SH-SY5Y (cell line): ENCODE results near the gene FRG2.
"Not testable (repeated sequence)": the region's sequence is repeated elsewhere in the genome, so short reads cannot be mapped to it uniquely, and the experiment has no call there.

ENCODE experiments used
- GATA2 ChIP-seq: IDR thresholded peaks from 2 replicates; pipeline ENCODE4 v1.6.1; 2011; ENCODE audit warnings: mild to moderate bottlenecking, low read depth, low read length
- GATA3 ChIP-seq: IDR thresholded peaks from 2 replicates; pipeline ENCODE4 v1.6.1; 2011; ENCODE audit warnings: low read depth, mild to moderate bottlenecking, low read length, moderate library complexity

The FRG2 gene

DNA sequence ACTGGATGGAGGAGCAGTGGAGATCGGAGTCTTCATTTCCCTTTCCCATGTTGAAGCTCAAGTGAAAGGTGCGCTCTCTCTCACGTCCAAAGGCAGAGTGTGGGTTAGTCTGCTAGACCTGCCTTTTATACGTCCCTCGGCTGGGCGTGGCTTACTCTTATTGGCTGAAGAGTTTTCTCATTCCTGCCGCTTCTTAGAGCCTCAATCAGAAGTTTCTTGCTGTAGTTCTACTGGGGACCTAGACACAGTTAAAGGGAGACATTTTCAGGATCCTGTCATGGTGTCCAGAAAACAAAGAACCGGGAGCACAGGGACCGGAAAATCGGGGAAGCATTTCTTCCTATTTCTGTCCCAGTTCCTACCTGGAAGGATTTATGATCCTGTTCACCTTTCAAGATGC lies at the start of gene FRG2:
TSS of gene FRG2 (minus strand) at position 101 of the 400 bp plus-strand sequence. CDS start at position 49, 52 bp downstream.
- not testable (repeated sequence) for TF ChIP-seq GATA3, GATA2

DNA sequence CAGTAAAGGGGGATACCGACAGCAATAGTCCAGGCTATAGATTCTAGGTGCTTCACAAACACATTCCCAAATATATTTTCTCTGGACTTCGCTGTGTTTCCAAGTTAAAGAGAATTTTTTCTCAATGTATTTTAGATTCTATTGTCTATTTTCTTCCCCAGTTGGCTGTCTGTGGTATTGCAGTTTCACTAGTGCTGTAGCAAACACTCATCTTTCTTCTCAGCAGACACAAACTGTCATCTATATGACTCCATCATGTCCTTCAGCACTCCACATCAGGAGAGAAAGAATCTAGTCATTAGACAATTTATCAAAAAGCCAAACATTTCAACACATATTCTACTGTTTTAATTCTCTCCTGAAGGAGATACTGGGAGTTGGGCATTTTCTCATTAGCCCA lies 37.3 kb upstream of the FRG2 start, which contains the start of gene DBET:
TSS of gene DBET (plus strand) at position 161 of the 400 bp plus-strand sequence.
- TF ChIP-seq GATA3, GATA2: not testable (repeated sequence)

DNA sequence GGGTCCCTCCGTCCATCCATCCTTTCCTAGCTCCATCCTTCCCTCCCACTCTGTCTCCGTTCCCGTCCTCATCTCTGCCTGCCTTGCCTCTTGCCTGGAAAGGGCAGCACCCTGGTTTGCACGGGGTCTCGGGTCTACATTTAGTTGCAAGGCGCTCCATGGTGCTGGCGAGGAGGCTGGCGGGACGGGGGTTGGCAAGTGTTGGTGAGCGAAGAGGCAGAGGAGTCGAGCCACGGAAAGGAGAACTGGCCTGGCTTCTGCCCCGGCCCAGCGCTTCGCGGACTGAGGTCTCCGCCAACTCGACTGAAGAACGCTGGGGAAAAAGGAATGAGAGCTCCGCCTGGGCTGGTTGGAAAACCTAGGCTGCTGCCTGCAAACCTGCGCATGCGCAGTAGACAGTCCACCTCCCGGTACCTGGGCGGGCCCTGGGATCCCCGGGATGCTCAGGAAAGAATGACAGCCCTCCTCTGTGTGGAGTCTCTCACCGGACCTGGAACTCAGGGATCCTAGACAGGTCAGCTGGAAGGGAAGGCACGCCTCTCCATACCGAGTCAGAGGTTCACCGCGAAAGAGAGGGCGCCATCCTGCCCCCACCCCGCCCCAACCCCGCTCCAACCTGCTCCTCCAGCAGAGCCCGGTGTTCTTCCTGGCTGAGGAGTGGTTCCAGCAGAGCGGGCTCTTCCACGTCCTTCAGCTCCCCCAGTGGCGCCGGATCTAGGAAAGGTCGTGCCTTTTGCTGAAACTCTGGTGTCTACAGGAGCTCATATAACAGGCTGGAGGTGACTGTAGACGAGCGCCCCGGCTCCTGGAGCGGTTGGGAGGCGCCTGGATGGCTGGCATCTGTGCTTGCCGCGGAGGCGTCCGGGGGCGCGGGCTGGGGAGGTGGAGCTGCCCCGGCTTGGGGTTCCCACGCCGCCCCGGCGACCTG lies 6.0 kb downstream of the FRG2 start:
- TF ChIP-seq GATA2: no peak
- no peak for TF ChIP-seq GATA3

DNA sequence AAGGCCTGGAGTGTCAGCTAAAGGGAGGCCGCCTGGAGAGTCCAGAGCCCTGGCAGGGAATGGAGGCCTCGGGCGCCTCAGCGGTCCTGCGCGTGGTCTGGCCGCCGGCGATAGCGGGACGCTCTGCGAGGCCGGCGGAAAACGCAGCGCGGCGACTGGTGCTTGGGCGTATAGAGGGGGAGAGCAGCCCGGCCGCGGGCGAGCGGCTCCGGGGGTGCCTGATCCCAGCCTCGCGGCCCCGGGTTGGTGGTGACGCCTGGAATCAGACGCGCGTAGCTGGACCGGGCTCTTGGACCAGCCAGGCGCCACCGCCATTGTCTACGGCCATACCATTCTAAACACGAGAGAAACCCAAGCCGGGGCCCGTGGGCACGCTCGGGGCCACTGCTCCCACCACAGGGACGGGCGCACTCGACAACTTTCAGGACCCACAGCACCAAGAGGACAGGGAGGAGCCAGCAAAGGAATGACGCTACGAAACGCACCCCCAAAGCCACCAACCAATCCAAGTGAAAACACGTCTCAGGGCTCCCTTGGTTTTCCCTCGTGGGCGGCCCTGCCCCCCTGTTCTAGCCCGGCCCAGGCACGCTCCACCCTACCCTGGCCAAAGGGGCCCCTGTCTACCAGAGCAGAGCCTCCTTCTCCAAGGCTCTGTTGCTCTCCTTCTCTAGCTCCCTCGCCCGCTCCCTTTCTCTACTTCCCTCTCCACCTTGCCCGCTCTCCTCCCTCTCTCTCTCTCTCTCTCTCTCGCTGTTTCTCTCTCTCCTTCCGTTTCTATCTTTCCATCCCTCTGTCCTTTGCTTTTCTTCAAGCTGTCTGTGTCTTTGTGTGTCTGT lies 7.8 kb downstream of the FRG2 start:
- no peak for TF ChIP-seq GATA3
- TF ChIP-seq GATA2: no peak

DNA sequence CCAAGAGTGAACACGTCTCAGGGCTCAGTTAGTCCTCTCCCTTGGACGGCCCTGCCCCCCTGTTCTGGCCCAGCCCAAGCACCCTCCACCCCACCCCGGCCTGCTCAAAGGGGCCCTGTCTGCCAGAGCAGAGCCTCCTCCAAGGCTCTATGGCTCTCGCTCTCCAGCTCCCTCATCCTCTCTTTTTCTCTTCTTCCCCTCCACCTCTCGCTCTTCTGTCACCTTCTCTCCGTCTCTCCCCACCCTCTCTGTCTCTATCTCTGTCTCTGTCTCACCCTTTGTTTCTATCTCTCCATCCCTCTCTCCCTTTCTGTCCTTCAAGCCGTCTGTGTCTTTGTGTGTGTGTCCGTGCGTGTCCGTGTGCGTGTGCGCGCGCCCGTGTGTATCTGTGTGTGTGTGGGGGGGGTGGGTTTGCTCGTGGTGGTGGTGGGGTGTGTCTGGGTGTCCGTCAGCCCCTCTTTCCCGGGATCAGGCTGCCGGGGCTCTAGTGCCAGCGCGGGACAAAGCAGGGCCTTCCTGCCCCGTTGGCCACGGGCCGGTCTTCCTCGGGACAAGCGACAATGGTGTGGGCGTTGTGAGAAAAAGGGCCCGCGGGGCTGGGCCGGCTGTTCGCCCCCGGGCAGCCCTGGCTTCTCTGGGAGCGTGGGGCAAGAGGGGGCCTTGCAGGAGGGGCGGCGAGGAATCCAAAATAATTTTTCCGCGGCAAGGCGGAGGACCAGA lies 8.7 kb downstream of the FRG2 start:
- TF ChIP-seq GATA2 (no peak), GATA3 (no peak)

DNA sequence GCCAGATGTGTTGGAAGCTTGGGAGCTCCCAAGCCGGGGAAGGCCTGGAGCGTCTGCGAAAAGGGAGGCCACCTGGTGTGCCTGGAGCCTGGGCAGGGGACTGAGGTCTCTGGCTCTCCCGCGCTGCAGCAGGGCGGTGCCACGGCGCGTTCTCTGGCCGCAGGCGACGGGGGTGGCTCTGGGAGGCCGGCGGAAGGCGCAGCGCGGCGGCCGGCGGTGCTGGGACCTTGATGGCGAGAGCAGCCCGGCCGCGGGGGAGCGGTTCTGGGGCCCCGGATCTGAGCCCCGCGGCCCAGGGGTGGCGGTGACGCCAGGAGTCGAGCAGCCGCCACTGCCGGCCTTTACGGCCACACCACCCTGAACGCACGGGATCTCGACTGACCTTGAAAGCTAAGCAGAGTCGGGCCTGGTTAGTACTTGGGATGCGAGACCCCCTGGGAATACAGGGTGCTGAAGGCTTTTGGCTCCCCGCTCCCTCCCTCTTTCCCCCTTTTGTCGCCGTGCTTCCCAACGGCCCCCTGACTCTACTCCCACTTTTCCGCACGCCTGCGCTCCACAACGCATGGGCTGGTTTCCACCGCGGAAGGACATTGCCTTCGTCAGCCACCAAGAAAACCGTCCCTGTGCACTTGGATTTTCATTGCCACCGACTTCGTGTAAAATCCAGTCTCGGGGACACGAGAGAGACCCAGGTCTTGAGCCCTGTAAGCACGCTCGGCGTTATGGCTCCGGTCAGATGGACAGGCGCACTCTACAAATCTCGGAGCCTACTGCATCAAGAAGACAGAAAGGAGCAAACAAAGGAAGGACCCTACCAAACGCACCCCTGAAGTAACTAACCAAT lies 9.5 kb downstream of the FRG2 start:
- no peak for TF ChIP-seq GATA3
- no peak for TF ChIP-seq GATA2

DNA sequence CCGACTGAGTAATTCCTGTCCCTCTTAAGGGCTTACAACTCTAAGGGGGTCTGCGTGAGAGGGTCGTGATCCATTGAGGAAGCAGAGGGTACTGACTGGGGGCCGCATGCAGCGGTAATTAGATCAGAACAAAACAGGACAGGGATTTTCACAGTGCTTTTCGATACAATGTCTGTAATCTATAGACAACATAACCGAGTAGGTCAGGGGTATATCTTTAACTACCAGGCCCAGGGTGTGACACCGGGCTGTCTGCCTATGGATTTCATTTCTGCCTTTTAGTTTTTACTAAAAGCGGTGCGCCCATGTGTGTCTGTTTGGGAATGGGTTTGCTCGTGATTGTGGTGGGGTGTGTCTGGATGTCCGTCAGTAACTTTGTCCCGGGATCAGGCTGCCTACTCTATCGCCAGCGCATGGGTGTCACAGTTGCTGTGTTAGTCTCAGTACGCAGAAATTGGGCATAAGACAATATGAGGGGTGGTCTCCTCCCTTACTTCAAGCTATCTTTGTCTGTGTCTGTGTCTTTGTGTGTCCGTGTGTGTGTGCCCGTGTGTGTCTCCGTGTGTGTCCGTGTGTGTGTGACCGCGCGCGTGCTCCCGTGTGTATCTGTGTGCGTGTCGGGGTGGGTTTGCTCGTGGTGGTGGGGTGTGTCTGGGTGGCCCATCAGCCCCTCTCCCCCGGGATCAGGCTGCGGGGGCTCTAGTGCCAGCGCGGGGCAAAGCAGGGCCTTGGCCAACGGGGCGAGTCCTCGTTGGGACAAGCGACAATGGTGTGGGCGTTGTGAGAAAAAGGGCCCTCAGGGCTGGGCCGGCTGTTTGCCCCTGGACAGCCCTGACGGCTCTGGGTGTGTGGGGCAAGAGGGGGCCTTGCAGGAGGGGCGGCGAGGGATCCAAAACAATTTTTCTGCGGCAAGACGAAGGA lies 10.4 kb downstream of the FRG2 start:
- no peak for TF ChIP-seq GATA2
- no peak for TF ChIP-seq GATA3

DNA sequence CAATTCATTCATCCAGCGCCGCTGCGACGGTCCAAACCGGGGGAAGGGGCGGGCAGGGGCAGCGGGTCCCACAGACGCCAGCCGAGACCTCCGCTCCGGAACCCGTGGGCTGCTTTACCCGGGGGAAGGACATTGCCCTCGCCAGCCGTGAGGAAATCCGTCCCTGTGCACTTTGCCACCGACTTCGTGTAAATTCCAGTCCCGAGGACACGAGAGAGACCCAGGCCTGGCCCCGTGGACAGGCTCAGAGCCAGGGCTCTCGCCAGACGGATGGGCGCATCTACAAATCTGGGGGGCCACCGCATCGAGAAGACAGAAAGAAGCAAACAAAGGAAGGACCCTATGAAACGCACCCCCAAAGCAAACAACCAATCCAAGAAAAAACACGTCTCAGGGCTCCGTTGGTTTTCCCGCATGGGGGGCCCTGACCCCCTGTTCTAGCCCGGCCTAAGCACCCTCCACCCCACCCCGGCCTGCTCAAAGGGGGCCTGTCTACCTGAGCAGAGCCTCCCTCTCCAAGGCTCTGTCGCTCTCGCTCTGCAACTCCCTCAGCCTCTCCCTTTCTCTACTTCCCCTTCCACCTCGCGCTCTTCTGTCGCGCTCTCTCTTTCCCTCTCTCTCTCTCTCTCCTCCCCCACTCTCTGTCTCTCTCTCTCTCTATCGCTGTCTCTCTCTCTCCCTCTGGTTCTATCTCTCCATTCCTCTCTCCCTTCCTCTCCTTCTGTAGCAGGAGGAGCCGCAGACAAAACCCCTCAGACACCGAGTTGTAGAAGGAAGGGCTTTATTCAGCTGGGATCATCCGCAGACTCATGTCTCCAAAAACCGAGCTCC lies 11.3 kb downstream of the FRG2 start:
- no peak for TF ChIP-seq GATA3
- no peak for TF ChIP-seq GATA2

DNA sequence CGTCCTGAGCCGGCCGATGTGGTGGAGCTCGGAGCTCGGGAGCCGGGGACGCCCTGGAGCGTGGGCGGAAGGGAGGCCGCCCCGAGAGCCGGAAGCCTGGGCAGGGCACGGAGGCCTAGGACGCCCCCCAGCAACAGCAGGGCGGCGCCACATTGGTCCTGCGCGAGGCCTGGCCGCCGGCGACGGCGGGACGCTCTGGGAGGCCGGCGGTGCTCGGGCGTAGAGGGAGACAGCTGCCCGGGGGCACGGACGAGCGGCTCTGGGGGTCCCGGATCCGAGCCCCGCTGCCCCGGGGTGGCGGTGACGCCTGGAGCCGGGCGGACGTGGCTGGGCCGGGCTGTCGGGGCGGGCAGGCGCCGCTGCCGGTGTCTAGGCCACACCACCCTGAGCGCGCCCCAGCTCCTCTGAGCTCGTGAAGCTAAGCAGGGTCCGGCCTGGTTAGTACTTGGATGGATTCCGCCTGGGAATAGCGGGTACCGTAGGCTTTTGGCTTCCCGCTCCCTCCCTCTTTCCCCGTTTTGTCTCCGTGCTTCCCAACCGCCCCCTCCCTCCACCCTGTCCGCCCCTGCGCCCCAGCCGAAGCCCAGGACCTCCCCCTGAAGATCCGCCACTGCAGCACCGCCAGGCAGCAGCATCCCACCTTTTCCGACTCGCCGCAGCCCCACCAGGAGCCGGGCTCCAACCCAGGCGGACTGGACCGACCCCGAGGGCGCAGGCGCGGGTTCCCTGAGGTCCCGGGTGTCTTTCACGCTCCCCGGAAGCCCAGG lies 12.1 kb downstream of the FRG2 start:
- no peak for TF ChIP-seq GATA2
- TF ChIP-seq GATA3: no peak

DNA sequence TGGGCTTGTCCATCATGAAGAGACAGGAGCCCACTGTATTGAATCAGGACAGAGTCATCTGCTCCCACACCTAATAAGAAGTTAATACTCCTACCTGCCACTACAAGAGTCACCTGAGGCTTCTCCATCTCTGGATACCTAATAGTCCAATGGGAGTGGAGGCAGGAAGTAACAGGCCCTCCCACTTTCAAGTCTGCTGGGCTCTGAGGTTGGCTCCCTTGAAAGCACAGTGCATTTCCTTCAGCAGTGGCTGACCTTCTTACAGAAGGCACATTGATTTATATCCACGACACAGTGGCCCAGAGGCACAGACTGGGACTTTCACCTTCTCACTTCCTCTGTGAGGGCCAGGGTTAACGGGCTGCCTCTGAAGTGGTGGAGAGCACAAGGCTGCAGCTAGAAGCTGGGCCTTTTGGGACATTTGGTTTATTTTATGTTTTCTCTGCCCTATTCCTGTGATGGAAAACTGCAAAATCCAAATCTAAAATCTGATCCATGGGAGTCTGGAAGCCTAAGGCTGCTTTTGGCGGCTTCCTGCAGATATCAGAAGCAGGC lies 38.1 kb downstream of the FRG2 start:
- TF ChIP-seq GATA2: no peak
